Lower leg skin (tissue), 4 donors: ENCODE results near the gene GRIN2A. TPM values are rescaled to one million over a fixed set of nuclear protein-coding genes. Genes with fewer than 3 reads are reported as not detected.

Experiments used
- DNase-seq, 2 donors: peaks; one replicate each; pipeline ENCODE4 v3.0.0-alpha.2; 2019; ENCODE audit warnings: low spot score in 2 of 2
- H3K4me3 ChIP-seq: fragments of 200-600 bp; sonication (generic); 2 replicates; pipeline ENCODE4 v1.5.1; 2017; ENCODE audit warnings: mild to moderate bottlenecking, low read depth; ENCODE audit not compliant: poor library complexity, severe bottlenecking
- CTCF ChIP-seq, 3 donors: fragments of 450-650 bp; IDR thresholded peaks; one replicate each; pipeline ENCODE4 v1.5.1; 2016; ENCODE audit warnings: antibody characterized with exemption in 3 of 3, mild to moderate bottlenecking in 3 of 3, moderate library complexity in 2 of 3
- POLR2A ChIP-seq, 2 donors: fragments of 450-650 bp; IDR thresholded peaks; one replicate each; pipeline ENCODE4 v1.6.1; 2016 to 2017; ENCODE audit warnings: antibody characterized with exemption in 2 of 2, mild to moderate bottlenecking in 1 of 2, moderate library complexity in 1 of 2
- WGBS, 2 donors: methylation state at CpG; one replicate each; pipeline ENCODE4 v1.1.5; 2018; 5-methylcytosine and 5-hydroxymethylcytosine counted together
- intact Hi-C: fragments of 100-400 bp; cut with DNase I; formaldehyde crosslinking; loops from one replicate; pipeline ENCODE4 v1.15.0; 2023; ENCODE audit warnings: low total_unique reads
- total RNA-seq, 4 donors: library from RNA; depleted of rRNA; stranded (reverse); fragments of >200 nt; gene quantifications; one replicate each; pipeline ENCODE4 v1.1.0, GENCODE V29; 2016

The GRIN2A gene
- total RNA-seq, 4 donors from 2014 or later = 0.30 to 1.7 (median 0.73) TPM

DNA sequence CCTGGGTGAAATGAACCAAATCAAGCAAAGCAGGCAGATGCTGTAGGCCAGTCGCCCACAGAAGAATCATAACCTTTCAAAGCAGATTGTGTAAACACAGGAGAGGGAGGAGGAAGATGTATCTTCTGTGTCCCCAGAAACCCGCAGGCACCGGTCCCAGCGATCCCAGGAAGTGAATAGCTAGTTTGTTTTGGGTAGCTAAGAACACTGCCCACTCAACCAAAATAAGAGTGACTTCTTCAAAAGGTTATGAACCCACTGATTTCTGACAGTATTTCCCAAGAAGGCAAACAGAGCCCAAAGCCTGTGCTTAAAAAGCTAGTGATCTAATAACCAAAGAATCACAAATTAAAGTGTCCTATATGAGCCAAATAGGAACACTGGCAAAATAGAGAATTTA, 67.8 kb downstream of the GRIN2A start:
- no peak for DNase-seq

DNA sequence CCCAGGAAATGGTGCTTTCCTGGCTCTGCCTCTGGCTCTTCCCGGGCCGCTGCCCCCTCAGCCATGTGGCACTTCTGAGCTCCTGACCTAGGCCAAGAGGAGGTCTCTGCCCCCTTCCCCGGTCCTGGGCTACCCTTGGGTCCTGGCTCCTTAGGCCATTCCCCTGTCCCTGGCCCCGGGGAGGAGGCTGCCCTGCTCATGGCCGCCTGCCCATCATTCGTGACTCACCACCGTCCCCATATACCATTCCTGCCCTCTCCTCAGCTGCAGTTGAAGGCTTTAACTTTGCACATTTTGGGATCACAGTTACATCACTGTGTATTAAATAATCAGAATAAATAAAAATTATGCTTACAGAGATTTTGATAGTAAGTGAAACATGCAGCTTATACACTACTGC, 69.0 kb downstream of the GRIN2A start:
- 73 to 76% methylated on average over 7 of the region's 7 CpGs for WGBS, 2 donors
- no peak for DNase-seq
- intact Hi-C loops = no loop called here
- TF ChIP-seq POLR2A (IDR thresholded peaks at IDR 0.05) (no peak), CTCF (IDR thresholded peaks at IDR 0.05) (no peak)
- no peak overlapping the region for H3K4me3 ChIP-seq

More for the DNA sequence above, 67.8 kb downstream of the GRIN2A start:
- 60 to 65% methylated on average over 4 of the region's 4 CpGs for WGBS, 2 donors
- intact Hi-C loops = no loop called here
- TF ChIP-seq CTCF (IDR thresholded peaks at IDR 0.05) (no peak), POLR2A (IDR thresholded peaks at IDR 0.05) (no peak)
- no peak overlapping the region for H3K4me3 ChIP-seq

DNA sequence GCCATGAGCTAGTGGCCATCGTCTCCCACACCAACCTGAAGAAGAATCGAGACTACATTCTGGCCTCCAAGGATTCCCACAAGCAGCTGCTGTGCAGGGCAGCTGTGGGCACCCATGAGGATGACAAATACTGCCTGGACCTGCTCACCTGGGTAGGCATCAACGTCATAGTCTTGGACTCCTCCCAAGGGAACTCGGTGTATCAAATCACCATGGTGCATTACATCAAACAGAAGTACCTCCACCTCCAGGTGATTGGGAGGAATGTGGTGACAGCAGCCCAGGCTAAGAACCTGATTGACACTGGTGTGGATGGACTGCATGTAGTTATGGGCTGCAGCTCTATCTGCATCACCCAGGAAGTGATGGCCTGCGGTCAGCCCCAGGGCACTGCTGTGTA, 70.2 kb downstream of the GRIN2A start:
- TF ChIP-seq POLR2A (IDR thresholded peaks at IDR 0.05) (no peak), CTCF (IDR thresholded peaks at IDR 0.05) (no peak)
- DNase-seq = no peak
- 86 to 92% methylated on average over 4 to 5 of the region's 5 CpGs for WGBS, 2 donors
- intact Hi-C loops = no loop called here
- no peak overlapping the region for H3K4me3 ChIP-seq

DNA sequence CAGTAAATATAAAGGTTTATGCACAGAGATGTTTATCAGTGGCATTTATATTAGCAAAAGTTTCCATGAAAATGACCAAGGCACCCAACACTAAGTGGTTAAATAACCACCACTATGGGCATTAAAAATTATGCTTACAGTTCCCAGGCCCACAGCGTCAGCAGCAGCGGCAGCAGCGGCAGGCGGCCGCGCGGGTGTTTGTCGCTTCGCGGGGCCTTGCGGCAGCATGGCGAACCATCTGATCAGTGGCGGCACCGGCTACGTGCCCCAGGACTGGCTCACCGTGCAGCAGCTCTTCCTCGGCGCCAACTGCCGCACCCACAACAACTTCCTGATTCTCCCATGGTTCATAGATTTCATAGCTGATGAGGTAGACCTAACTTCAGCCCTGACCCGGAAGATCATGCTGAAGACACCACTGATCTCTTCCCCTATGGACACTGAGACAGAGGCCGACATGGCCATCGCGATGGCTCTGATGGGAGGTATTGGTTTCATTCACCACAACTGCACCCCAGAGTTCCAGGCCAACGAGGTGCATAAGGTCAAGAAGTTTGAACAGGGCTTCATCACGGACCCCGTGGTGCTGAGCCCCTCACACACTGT, 71.0 kb downstream of the GRIN2A start:
- intact Hi-C loops = no loop called here
- DNase-seq = no peak
- TF ChIP-seq CTCF (IDR thresholded peaks at IDR 0.05) (no peak), POLR2A (IDR thresholded peaks at IDR 0.05) (no peak)
- H3K4me3 ChIP-seq = no peak overlapping the region
- WGBS, 2 donors = 89 to 90% methylated on average over 26 of the region's 26 CpGs

- WGBS, 2 donors = 59 to 62% methylated on average over 4 of the region's 4 CpGs
- H3K4me3 ChIP-seq = no peak overlapping the region
- DNase-seq = no peak
- TF ChIP-seq POLR2A (IDR thresholded peaks at IDR 0.05) (no peak), CTCF (IDR thresholded peaks at IDR 0.05) (no peak)
- intact Hi-C loops = no loop called here
Observed at GRCh38 chr16:10110552-10110951, 71.7 kb downstream of the GRIN2A start.

DNA sequence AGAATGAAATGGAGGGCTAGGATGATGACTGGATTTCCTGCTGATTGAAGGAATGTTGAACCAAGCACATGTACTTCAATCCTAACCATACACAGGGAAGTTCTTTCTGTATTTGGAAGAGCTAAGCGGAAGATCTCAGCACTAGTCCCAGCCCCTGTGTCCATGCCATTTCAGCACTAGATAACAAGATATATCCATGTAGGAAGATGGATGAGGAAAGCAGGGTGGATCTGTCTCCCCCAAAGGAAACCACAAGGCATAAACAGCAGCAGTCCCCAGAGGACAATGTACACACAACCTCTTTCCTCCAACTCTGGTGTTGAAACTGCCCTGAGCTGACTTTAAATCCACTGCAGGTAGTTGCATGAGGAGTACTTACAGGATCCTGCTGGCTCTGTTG, 75.1 kb downstream of the GRIN2A start:
- 81 to 96% methylated on average over 1 of the region's 1 CpG for WGBS, 2 donors
- no peak overlapping the region for H3K4me3 ChIP-seq
- TF ChIP-seq CTCF (IDR thresholded peaks at IDR 0.05) = no peak
- no peak for TF ChIP-seq POLR2A (IDR thresholded peaks at IDR 0.05)
- intact Hi-C loops = no loop called here
- no peak for DNase-seq
